Spleen (tissue), 7 donors: ENCODE measurements around the gene C3orf20.

Experiments
- POLR2A ChIP-seq, 3 donors: fragments of 450-650 bp; IDR thresholded peaks; one replicate each; pipeline ENCODE4 v1.5.1; 2017; ENCODE audit warnings: antibody characterized with exemption in 3 of 3, mild to moderate bottlenecking in 1 of 3
- POLR2AphosphoS5 ChIP-seq, 3 donors: sonication (generic); formaldehyde crosslinking; IDR thresholded peaks; one replicate each; pipeline ENCODE4 v1.5.1; 2017; ENCODE audit warnings: antibody characterized with exemption in 3 of 3
- TF ChIP-seq, protein P1 (sequence below), 11 experiments: fragments of 200-600 bp in 7 of 11; fragments of 450-650 bp in 4 of 11; sonication (generic) in 4 of 11; IDR thresholded peaks in 8 of 11; conservative IDR thresholded peaks in 3 of 11; 1 replicate in 7 of 11; 2 replicates in 4 of 11; pipeline versions ENCODE4 v1.4.0 to v1.8.0; 2016 to 2021; ENCODE audit warnings: antibody characterized with exemption in 11 of 11, inconsistent platforms in 4 of 11, mild to moderate bottlenecking in 1 of 11
- donor health status: DM: no; HTN: no; CAD: no; lungs with moderate emphysema.
- donor health status: DM: no; HTN: no; CAD: no.
- donor health status: DM: no; HTN: no; CAD: no.

DNA sequence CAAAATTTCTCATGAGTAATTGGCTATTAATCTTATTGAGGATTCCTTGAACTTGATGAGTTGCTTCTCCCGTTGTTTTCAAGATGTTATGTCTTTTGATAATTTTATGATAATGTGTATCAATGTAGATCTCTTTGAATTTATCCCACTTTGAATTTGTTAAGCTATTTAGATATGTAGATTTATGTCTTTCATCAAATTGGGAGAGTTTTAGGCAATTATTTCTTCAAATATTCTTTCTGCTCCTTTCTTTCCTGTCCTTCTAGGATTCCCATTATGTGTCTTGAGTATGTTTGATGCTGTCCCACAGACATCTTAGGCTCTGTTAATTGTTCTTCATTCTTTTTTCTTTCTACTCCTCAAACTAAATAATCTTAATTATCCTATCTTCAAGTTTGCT lies 75.7 kb downstream of the C3orf20 start:
- TF ChIP-seq, protein P1, sequence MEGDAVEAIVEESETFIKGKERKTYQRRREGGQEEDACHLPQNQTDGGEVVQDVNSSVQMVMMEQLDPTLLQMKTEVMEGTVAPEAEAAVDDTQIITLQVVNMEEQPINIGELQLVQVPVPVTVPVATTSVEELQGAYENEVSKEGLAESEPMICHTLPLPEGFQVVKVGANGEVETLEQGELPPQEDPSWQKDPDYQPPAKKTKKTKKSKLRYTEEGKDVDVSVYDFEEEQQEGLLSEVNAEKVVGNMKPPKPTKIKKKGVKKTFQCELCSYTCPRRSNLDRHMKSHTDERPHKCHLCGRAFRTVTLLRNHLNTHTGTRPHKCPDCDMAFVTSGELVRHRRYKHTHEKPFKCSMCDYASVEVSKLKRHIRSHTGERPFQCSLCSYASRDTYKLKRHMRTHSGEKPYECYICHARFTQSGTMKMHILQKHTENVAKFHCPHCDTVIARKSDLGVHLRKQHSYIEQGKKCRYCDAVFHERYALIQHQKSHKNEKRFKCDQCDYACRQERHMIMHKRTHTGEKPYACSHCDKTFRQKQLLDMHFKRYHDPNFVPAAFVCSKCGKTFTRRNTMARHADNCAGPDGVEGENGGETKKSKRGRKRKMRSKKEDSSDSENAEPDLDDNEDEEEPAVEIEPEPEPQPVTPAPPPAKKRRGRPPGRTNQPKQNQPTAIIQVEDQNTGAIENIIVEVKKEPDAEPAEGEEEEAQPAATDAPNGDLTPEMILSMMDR (IDR thresholded peaks at IDR 0.05 in 8 of 11, conservative IDR thresholded peaks at IDR 0.05 in 3 of 11): no peak
- TF ChIP-seq POLR2A (IDR thresholded peaks at IDR 0.05) (no peak), POLR2AphosphoS5 (IDR thresholded peaks at IDR 0.05) (no peak)
